Thoracic aorta (tissue), 2 donors: Measurements from ENCODE around the gene HYOU1. TPM values are rescaled to one million over a fixed set of nuclear protein-coding genes. Genes with fewer than 3 reads are reported as not detected.

ENCODE experiments used
- ATAC-seq: fragments of 150-250 bp; one replicate; pipeline ENCODE4 v1.8.0; 2017; ENCODE audit warnings: low read depth; ENCODE audit not compliant: insufficient number of reproducible peaks, low FRiP score
- DNase-seq: peaks from one replicate; pipeline ENCODE4 v3.0.0-alpha.2; 2020; ENCODE audit warnings: low spot score
- H3K27ac ChIP-seq, 2 donors: fragments of 200-600 bp; sonication (generic); 1 replicate in 1 of 2; 2 replicates in 1 of 2; pipeline ENCODE4 v1.5.1; 2016; ENCODE audit warnings: mild to moderate bottlenecking in 2 of 2, moderate library complexity in 2 of 2
- H3K27me3 ChIP-seq: fragments of 200-600 bp; sonication (generic); replicated peaks from 2 replicates; pipeline ENCODE4 v1.6.0; 2016; ENCODE audit warnings: mild to moderate bottlenecking; ENCODE audit not compliant: insufficient read depth
- H3K36me3 ChIP-seq: fragments of 200-600 bp; sonication (generic); one replicate; pipeline ENCODE4 v1.5.1; 2016
- H3K4me1 ChIP-seq, 2 donors: fragments of 200-600 bp; sonication (generic); 1 replicate in 1 of 2; 2 replicates in 1 of 2; pipeline versions ENCODE4 v1.5.1 to v1.6.0; 2016; ENCODE audit warnings: low read depth in 2 of 2, mild to moderate bottlenecking in 1 of 2; ENCODE audit not compliant: control insufficient read depth in 1 of 2
- H3K4me3 ChIP-seq: fragments of 200-600 bp; sonication (generic); 2 replicates; pipeline ENCODE4 v1.5.1; 2016; ENCODE audit warnings: mild to moderate bottlenecking
- H3K9me3 ChIP-seq: fragments of 200-600 bp; sonication (generic); 2 replicates; pipeline ENCODE4 v1.5.1; 2016
- total RNA-seq, 2 donors: library from RNA; depleted of rRNA; stranded (reverse); fragments of >200 nt; gene quantifications; one replicate each; pipeline versions ENCODE4 v1.1.0 to v1.2.3, GENCODE V29; 2016
- TF ChIP-seq, protein P1 (sequence below): fragments of 200-600 bp; sonication (generic); IDR thresholded peaks from one replicate; pipeline ENCODE4 v1.5.1; 2019; ENCODE audit warnings: antibody characterized with exemption

The HYOU1 gene
- total RNA-seq, 2 donors from 2014 or later: 94.1 to 140 TPM

DNA sequence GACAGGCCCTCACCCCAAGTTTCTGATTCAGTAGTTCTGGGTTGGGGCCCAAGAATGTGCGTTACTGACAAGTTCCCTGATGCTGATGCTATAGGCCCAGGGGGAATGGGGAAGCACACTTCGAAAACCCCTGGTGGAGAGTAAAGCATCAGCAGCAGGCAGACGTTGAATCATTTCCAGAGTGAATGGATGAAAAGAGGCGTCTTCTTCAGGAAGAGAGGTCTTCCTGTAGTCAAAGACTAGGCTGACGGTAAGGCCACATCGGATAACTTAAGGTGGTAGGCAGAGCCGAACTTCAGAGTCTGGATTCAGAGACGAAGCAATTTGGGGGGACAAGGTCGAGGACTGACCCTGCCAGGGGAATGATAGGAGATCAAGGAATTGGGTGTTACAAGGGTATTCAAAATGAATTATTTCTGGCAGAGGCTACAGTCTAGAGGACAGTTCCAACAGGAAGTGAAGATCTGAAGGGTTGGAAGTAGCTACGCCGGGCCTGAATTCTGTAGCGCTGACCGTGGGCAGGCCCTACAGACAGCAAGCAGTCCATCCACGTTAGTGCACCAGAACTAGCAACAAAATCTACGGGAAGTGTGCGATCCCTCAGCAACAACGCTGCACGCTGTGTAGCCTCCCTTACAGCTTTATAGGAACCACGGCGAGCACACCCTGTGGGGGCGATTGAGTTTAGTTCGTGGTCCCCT is 59.9 kb downstream of the HYOU1 start:
- Histone ChIP-seq H3K4me3 (peak overlapping the region; percentile 92), H3K27me3 (no peaks in the 10 kb centered on the region), H3K9me3 (no peaks in the 10 kb centered on the region), H3K36me3 (peaks cover 13% of the 10 kb centered on the region), H3K4me1 (peaks cover 8 to 26% of the 10 kb centered on the region in 2 donors), H3K27ac (peak overlapping the region; percentile 48 to 87)
- TF ChIP-seq, protein P1, sequence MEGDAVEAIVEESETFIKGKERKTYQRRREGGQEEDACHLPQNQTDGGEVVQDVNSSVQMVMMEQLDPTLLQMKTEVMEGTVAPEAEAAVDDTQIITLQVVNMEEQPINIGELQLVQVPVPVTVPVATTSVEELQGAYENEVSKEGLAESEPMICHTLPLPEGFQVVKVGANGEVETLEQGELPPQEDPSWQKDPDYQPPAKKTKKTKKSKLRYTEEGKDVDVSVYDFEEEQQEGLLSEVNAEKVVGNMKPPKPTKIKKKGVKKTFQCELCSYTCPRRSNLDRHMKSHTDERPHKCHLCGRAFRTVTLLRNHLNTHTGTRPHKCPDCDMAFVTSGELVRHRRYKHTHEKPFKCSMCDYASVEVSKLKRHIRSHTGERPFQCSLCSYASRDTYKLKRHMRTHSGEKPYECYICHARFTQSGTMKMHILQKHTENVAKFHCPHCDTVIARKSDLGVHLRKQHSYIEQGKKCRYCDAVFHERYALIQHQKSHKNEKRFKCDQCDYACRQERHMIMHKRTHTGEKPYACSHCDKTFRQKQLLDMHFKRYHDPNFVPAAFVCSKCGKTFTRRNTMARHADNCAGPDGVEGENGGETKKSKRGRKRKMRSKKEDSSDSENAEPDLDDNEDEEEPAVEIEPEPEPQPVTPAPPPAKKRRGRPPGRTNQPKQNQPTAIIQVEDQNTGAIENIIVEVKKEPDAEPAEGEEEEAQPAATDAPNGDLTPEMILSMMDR: peak; percentile 19
- ATAC-seq (no peak), DNase-seq (no peak)

Other genes starting within 250 kb of the HYOU1 start
- not detected for gene CXCR5, start 173.3 kb downstream of the HYOU1 start, total RNA-seq
- 10 to 100 TPM; 28.6 to 68.8 TPM for gene BCL9L, start 131.3 kb downstream of the HYOU1 start, total RNA-seq
- not detected for gene UPK2, start 100.9 kb downstream of the HYOU1 start, total RNA-seq
- not detected for gene FOXR1, start 85.4 kb downstream of the HYOU1 start, total RNA-seq
- 100 to 1,000 TPM in 1 of 2 donors, 10 to 100 TPM in 1; 63.5 to 128 TPM for gene CENATAC, start 59.1 kb downstream of the HYOU1 start, total RNA-seq
- gene RPS25, start 38.9 kb downstream of the HYOU1 start, total RNA-seq: 100 to 1,000 TPM; 672 to 840 TPM
- gene TRAPPC4, start 38.4 kb downstream of the HYOU1 start, total RNA-seq: 10 to 100 TPM; 58.2 to 63.0 TPM
- 10 to 100 TPM; 12.5 to 15.0 TPM for gene SLC37A4, start 26.3 kb downstream of the HYOU1 start, total RNA-seq
- 10 to 100 TPM; 32.0 to 35.3 TPM for gene VPS11, start 10.6 kb upstream of the HYOU1 start, total RNA-seq
- gene HMBS, start 27.7 kb upstream of the HYOU1 start, total RNA-seq: 10 to 100 TPM in 1 of 2 donors, 1 to 10 TPM in 1; 5.7 to 27.2 TPM
- gene DPAGT1, start 44.6 kb upstream of the HYOU1 start, total RNA-seq: 10 to 100 TPM; 21.4 to 44.3 TPM
- 10 to 100 TPM; 10.0 to 13.4 TPM for gene C2CD2L, start 50.1 kb upstream of the HYOU1 start, total RNA-seq
- gene HINFP, start 64.4 kb upstream of the HYOU1 start, total RNA-seq: 10 to 100 TPM; 13.4 to 34.7 TPM
- 1 to 10 TPM in 1 of 2 donors, not detected in 1; 1.6 TPM for gene ABCG4, start 91.8 kb upstream of the HYOU1 start, total RNA-seq
- 10 to 100 TPM; 18.9 to 20.2 TPM for gene NLRX1, start 111.5 kb upstream of the HYOU1 start, total RNA-seq
- gene NHERF4, start 128.3 kb upstream of the HYOU1 start, total RNA-seq: under 1 TPM in 1 of 2 donors, not detected in 1; 0.41 TPM
- gene CBL, start 149.1 kb upstream of the HYOU1 start, total RNA-seq: 10 to 100 TPM; 21.0 to 23.2 TPM